Esophagus squamous epithelium (tissue), 5 donors: Measurements from ENCODE around the gene ADPRS. TPM values are rescaled to one million over a fixed set of nuclear protein-coding genes. Genes with fewer than 3 reads are reported as not detected.

Source experiments
- DNase-seq: peaks from one replicate; lab custom pipeline; 2025; lab: John Stamatoyannopoulos, UW
- H3K27ac ChIP-seq, 4 donors: fragments of 200-600 bp; sonication (generic); one replicate each; pipeline ENCODE4 v1.5.1; 2016 to 2019; ENCODE audit warnings: mild to moderate bottlenecking in 1 of 4
- H3K27me3 ChIP-seq, 4 donors: fragments of 200-600 bp; sonication (generic); 1 replicate in 3 of 4; 2 replicates in 1 of 4; pipeline versions ENCODE4 v1.5.1 to v1.6.0; 2017 to 2021; ENCODE audit warnings: antibody characterized with exemption in 1 of 4
- H3K36me3 ChIP-seq, 3 donors: fragments of 200-600 bp; sonication (generic); one replicate each; pipeline ENCODE4 v1.5.1; 2016 to 2019
- H3K4me1 ChIP-seq, 3 donors: fragments of 200-600 bp; sonication (generic); one replicate each; pipeline ENCODE4 v1.5.1; 2017 to 2019
- H3K4me3 ChIP-seq, 4 donors: fragments of 200-600 bp; sonication (generic); 1 replicate in 3 of 4; 2 replicates in 1 of 4; pipeline ENCODE4 v1.5.1; 2016 to 2019; ENCODE audit warnings: mild to moderate bottlenecking in 2 of 4, moderate library complexity in 1 of 4
- H3K9me3 ChIP-seq, 3 donors: fragments of 200-600 bp; sonication (generic); one replicate each; pipeline ENCODE4 v1.5.1; 2016 to 2019
- POLR2A ChIP-seq, 4 donors: fragments of 450-650 bp; IDR thresholded peaks; one replicate each; pipeline ENCODE4 v1.6.1; 2017; ENCODE audit warnings: antibody characterized with exemption in 4 of 4, mild to moderate bottlenecking in 4 of 4, moderate library complexity in 3 of 4
- WGBS, 2 donors: methylation state at CpG; one replicate each; pipeline ENCODE4 v1.1.5; 2018; 5-methylcytosine and 5-hydroxymethylcytosine counted together
- intact Hi-C: fragments of 100-400 bp; cut with DNase I; formaldehyde crosslinking; loops from one replicate; pipeline ENCODE4 v1.15.0; 2022
- total RNA-seq, 4 donors: library from RNA; depleted of rRNA; stranded (reverse); fragments of >200 nt; gene quantifications; one replicate each; pipeline ENCODE4 v1.1.0, GENCODE V29; 2016
- TF ChIP-seq, protein P1 (sequence below), 6 experiments: fragments of 450-650 bp in 4 of 6; fragments of 200-600 bp in 2 of 6; sonication (generic) in 2 of 6; IDR thresholded peaks; one replicate each; pipeline ENCODE4 v1.5.1; 2016 to 2019; ENCODE audit warnings: antibody characterized with exemption in 6 of 6, mild to moderate bottlenecking in 4 of 6, moderate library complexity in 4 of 6
- donor health status: DM: yes; HTN: yes; CAD: no.

The ADPRS gene
- total RNA-seq, 4 donors from 2014 or later = 41.0 to 57.8 (median 48.1) TPM

DNA sequence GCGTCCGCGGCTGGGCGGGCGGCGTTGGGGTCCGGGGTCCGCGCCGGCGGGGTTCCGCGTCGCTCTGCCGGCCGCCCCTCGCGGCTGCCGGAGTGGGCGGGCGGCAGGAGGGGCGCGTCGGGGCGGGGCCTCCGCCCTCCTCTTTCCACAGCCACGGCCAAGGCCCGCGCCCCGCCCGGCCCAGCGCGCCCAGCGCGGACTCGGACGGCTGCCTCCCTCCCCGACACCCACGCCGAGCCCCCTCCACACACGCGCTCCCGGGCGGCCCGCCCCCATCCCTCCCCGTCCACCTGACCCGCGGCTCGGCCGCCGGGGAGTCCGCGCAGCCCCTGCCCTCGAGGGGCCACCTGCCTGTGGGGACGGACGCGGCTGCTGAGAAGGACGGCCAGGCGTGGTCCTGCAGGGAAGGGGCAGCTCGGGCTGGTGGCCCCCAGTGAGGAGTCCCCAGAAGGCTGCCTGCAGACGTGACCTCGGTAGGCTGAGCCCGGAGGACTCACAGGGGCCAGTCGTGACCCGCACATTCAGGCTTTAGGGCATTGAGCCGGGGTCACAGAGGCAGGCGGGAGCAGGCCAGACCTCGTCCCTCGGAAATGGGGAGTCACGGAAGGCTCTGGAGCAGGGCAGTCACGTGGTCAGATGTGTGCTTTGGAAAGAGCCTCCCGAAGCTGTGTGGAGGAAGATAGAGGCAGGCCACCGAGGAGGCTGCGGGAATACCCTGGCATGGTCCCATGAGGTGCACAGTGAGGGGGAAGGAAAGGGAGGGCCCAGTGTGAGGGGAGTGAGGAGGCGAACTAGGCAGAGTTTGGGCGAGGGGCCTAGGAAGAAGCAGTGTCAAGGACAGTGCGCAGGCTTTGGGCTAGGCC lies 36.7 kb downstream of the ADPRS start, which contains the start of gene COL8A2:
TSS of gene COL8A2 (minus strand) at position 94 of the 863 bp plus-strand sequence. CDS start 24,980 bp downstream, outside the sequence.
- Histone ChIP-seq H3K27ac (peak within 1 kb of the TSS; percentile 41 to 81 (median 65)), H3K4me1 (peaks cover 5 to 34% (median 7%) of the 10 kb centered on the region in 3 donors), H3K36me3 (no peaks in the 10 kb centered on the region), H3K4me3 (peak within 1 kb of the TSS; percentile 41 to 74 (median 48)), H3K27me3 (peaks cover 0 to 18% (median 0%) of the 10 kb centered on the region in 4 donors), H3K9me3 (no peaks in the 10 kb centered on the region)
- 30 to 40% methylated on average over 11 to 12 of the region's 77 CpGs for WGBS, 2 donors
- DNase-seq = no peak
- TF ChIP-seq, protein P1, sequence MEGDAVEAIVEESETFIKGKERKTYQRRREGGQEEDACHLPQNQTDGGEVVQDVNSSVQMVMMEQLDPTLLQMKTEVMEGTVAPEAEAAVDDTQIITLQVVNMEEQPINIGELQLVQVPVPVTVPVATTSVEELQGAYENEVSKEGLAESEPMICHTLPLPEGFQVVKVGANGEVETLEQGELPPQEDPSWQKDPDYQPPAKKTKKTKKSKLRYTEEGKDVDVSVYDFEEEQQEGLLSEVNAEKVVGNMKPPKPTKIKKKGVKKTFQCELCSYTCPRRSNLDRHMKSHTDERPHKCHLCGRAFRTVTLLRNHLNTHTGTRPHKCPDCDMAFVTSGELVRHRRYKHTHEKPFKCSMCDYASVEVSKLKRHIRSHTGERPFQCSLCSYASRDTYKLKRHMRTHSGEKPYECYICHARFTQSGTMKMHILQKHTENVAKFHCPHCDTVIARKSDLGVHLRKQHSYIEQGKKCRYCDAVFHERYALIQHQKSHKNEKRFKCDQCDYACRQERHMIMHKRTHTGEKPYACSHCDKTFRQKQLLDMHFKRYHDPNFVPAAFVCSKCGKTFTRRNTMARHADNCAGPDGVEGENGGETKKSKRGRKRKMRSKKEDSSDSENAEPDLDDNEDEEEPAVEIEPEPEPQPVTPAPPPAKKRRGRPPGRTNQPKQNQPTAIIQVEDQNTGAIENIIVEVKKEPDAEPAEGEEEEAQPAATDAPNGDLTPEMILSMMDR (IDR thresholded peaks at IDR 0.05) = no peak
- no peak for TF ChIP-seq POLR2A (IDR thresholded peaks at IDR 0.05)
- intact Hi-C loops = no loop called here

DNA sequence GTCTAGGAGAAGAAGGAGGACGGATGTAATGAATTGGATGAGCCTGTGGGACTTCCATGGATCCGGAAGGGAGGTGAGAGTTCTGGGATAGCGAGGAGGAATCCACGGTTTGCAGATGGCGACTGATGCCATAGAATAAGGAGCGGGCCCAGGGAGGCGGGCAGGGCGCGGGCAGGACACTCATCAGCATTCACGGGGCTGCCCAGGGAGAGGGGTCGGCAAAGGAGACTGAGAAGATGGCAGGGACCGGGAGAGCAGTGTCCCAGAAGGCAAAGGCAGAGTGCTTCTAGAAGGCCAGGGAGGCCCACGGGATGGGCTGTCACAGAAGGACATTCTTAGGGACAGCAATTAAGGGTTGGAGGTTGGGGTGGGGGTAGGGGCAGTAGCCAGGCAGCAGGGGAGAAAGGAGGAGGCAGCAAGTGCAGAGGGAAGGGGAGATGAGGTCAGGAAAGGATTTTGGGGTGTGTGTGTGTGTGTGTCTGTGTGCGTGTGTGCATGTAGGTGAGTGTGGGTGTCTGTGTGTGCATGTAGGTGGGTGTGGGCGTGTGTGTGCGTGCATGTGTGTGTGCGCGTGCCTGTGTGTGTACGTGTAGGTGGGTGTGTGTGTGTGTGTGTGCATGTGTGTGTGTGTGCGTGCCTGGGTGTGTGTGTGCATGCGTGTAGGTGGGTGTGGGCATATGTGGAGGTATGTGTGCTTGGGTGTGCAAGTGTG lies 37.5 kb downstream of the ADPRS start:
- peaks cover 5 to 34% (median 7%) of the 10 kb centered on the region in 3 donors for H3K4me1 ChIP-seq
- intact Hi-C loops = no loop called here
- H3K27ac ChIP-seq = peak overlapping the region in 1 of 4 donors; percentile 81
- no peak for TF ChIP-seq POLR2A (IDR thresholded peaks at IDR 0.05)
- TF ChIP-seq, protein P1 (IDR thresholded peaks at IDR 0.05) = no peak
- H3K27me3 ChIP-seq = peaks cover 0 to 18% (median 0%) of the 10 kb centered on the region in 4 donors
- H3K4me3 ChIP-seq = peak overlapping the region in 1 of 4 donors; percentile 74
- no peaks in the 10 kb centered on the region for H3K36me3 ChIP-seq
- H3K9me3 ChIP-seq = no peaks in the 10 kb centered on the region
- 73 to 78% methylated on average over 21 of the region's 21 CpGs for WGBS, 2 donors
- no peak for DNase-seq

DNA sequence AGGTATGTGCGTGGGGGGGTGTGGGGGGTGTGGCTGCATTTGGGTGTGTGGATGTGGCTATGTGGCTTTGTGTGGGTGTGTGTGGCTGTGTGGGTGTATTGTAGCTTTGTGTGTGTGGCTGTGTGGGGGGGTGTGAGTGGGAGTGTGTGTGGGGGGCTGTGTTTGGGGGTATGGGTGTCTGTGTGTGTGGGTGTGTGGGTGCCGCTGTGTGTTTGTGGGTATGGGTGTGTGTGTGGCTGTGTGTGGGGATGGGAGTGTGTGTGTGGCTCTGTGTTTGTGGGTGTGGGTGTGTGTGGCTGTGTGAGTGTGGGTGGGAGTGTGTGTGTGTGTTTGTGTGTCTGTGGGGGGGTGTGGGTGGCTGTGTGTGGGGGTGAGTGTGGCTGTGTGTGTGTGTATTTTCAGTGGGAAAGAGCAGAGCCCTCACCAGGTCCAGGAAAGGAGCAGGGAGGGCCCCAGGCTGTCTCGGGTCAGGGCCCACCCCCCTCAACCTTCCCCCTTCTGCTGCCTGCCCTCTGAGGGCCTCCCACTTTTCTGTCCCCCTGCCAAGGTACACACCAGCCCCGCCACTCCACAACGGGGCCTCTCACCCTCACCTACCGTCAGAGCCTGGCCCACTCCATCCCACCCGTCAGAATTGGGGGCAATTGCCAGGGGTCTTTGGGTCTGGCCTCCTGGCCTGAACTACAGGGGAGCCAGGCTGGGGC lies 38.3 kb downstream of the ADPRS start:
- TF ChIP-seq, protein P1 (IDR thresholded peaks at IDR 0.05) = no peak
- no peak for TF ChIP-seq POLR2A (IDR thresholded peaks at IDR 0.05)
- intact Hi-C loops = no loop called here
- no peaks in the 10 kb centered on the region for H3K36me3 ChIP-seq

DNA sequence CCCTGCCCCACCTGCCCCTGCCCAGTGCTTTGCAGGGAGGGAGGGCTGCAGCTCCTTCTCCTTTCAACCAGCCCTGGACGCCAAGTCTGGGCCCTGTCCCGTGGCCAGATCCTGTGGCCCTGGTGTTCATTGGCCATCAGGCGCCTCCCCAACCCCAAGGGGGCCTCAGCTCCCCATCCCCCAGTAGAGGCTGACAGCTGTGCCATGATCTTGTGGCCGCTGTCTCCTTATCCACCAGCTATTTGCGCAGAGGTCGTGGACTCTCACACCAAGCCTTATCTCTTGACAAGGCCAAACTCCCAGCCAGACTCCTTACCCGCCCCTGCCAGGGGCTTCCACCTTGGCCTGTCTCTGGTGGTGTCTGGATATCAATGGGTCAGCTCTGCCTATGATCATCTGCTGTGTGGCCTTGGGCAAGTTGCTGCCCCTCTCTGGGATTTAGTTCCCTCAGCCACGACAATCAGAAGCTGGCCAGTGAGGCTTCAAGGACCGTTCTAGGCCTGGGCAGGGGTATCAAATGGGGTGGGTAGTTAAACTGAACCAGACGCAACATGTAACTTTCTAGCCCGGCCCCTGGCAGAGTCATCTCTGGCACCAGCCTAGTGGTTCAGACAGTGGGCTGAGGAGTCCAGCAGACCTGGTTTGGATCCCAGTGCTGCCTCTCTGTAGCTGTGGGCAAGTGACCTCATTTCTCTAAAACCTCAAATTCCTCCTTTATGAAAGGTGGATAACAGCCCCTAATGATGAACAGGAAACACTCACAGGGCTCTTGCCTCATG lies 39.6 kb downstream of the ADPRS start:
- H3K27me3 ChIP-seq = peaks cover 0 to 18% (median 0%) of the 10 kb centered on the region in 4 donors
- H3K9me3 ChIP-seq = no peaks in the 10 kb centered on the region
- no peak overlapping the region for H3K4me3 ChIP-seq
- 84% methylated on average over 5 of the region's 11 CpGs; no CpG with 5 or more reads in 1 of the 2 donors for WGBS, 2 donors
- TF ChIP-seq POLR2A (IDR thresholded peaks at IDR 0.05) = no peak
- TF ChIP-seq, protein P1 (IDR thresholded peaks at IDR 0.05) = no peak
- intact Hi-C loops = no loop called here
- no peaks in the 10 kb centered on the region for H3K36me3 ChIP-seq
- H3K4me1 ChIP-seq = peaks cover 7 to 37% (median 10%) of the 10 kb centered on the region in 3 donors
- no peak for DNase-seq
- H3K27ac ChIP-seq = no peak overlapping the region

More for the DNA sequence above, 38.3 kb downstream of the ADPRS start:
- Histone ChIP-seq H3K27ac (no peak overlapping the region), H3K4me3 (no peak overlapping the region), H3K4me1 (peaks cover 5 to 34% (median 7%) of the 10 kb centered on the region in 3 donors), H3K27me3 (peaks cover 0 to 18% (median 0%) of the 10 kb centered on the region in 4 donors), H3K9me3 (no peaks in the 10 kb centered on the region)
- 35 to 57% methylated on average over 3 of the region's 7 CpGs for WGBS, 2 donors
- no peak for DNase-seq
